ENCODE measurements around the gene MAP1LC3C. TPM values are rescaled to one million over a fixed set of nuclear protein-coding genes. Genes with fewer than 3 reads are reported as not detected.
A peak's percentile ranks its signal among the peaks of the same experiment; 100 is the strongest.
"Not testable (repeated sequence)": the region's sequence is repeated elsewhere in the genome, so short reads cannot be mapped to it uniquely, and the experiment has no call there.

Gene MAP1LC3C
- total RNA-seq, 1 donor from 2014 or later = not detected

DNA sequence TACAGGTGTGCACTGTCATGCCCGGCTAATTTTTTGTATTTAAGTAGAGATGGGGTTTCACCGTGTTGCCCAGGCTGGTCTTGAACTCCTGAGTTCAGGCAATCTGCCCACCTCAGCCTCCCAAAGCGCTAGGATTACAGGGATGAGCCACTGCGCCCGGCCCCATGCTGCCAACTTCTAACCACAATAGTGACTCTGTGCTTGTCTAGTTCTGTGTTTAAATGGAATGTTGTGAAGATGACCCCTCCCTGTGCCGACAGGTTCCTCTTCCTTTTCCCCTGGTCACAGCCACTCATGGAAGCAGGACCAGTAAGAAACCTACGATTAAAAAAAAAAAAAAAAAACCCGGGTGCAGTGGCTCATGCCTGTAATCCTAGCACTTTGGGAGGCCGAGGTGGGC, 4.7 kb downstream of the MAP1LC3C start:
- H3K4me3 ChIP-seq = no peak overlapping the region

GRCh38 chr1:241992734-241993133, 6.2 kb downstream of the MAP1LC3C start:
- Histone ChIP-seq H4K20me1 (ENCODE audit: low read depth) (no peaks in the 10 kb centered on the region), H3K9ac (no peak overlapping the region), H3K36me3 (no peaks in the 10 kb centered on the region), H3F3A (ENCODE audit: low read depth) (no peaks in the 10 kb centered on the region), H3K4me3 (no peak overlapping the region), H3K4me2 (no peak overlapping the region), H3K9me3 (ENCODE audit: low read depth) (no peaks in the 10 kb centered on the region), H3K27ac (no peak overlapping the region), H3K4me1 (no peaks in the 10 kb centered on the region), H2AFZ (replicated peaks) (no peak overlapping the region), H3K79me2 (ENCODE audit: low read depth) (no peaks in the 10 kb centered on the region), H3K27me3 (peaks cover 4% of the 10 kb centered on the region)
- Mint-ChIP-seq H3K27ac (peak overlapping the region; percentile 81), H3K9me3 (no peaks in the 10 kb centered on the region), H3K36me3 (peaks cover 5% of the 10 kb centered on the region), H3K4me3 (no peak overlapping the region), H3K4me1 (peaks cover 48% of the 10 kb centered on the region), H3K27me3 (ENCODE audit: insufficient read depth, low read depth) (peaks cover 13% of the 10 kb centered on the region)
- no peak for TF ChIP-seq CTCF (IDR thresholded peaks at IDR 0.05)
- TF ChIP-seq EZH2 (IDR thresholded peaks at IDR 0.05) = no peak
- no peak for TF ChIP-seq EZH2phosphoT487 (IDR thresholded peaks at IDR 0.05)
- DNase-seq (ENCODE audit: low spot score) = no peak

More for the DNA sequence above, 4.7 kb downstream of the MAP1LC3C start:
- Histone ChIP-seq H3K27me3 (peaks cover 5% of the 10 kb centered on the region), H4K20me1 (ENCODE audit: low read depth) (no peaks in the 10 kb centered on the region), H3K4me1 (peaks cover 8% of the 10 kb centered on the region), H2AFZ (replicated peaks) (no peak overlapping the region), H3F3A (ENCODE audit: low read depth) (peaks cover 5% of the 10 kb centered on the region), H3K9me3 (ENCODE audit: low read depth) (no peaks in the 10 kb centered on the region), H3K27ac (no peak overlapping the region), H3K9ac (no peak overlapping the region), H3K79me2 (ENCODE audit: low read depth) (no peaks in the 10 kb centered on the region), H3K4me2 (no peak overlapping the region), H3K36me3 (no peaks in the 10 kb centered on the region)
- H3K4me3 Mint-ChIP-seq = no peak overlapping the region
- peaks cover 14% of the 10 kb centered on the region for H3K27me3 Mint-ChIP-seq (ENCODE audit: insufficient read depth, low read depth)
- H3K4me1 Mint-ChIP-seq = peaks cover 47% of the 10 kb centered on the region
- H3K36me3 Mint-ChIP-seq = peaks cover 5% of the 10 kb centered on the region
- DNase-seq (ENCODE audit: low spot score) = no peak
- no peak overlapping the region for H3K27ac Mint-ChIP-seq
- no peak for TF ChIP-seq EZH2phosphoT487 (IDR thresholded peaks at IDR 0.05)
- no peak for TF ChIP-seq CTCF (IDR thresholded peaks at IDR 0.05)
- no peak for TF ChIP-seq EZH2 (IDR thresholded peaks at IDR 0.05)
- no peaks in the 10 kb centered on the region for H3K9me3 Mint-ChIP-seq

DNA sequence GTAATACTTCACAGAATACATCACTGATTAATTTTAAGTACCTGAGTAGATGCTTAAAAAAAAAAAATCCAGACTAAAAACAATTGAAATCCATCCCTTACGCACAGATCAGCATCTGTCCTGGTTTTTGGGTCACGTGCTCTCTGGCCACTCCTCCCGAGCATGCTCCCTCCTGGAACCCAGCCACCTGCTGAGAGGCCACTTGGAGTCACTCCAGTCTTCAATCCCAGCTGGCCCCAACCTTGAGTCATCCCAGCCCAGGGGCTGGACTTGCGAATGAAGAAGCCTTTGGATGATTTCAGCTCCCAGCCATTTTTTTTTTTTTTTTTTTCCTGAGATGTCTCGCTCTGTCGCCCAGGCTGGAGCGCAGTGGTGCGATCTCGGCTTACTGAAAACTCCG, 8.9 kb downstream of the MAP1LC3C start:
- no peak overlapping the region for H2AFZ ChIP-seq (replicated peaks)
- no peak overlapping the region for H3K4me3 Mint-ChIP-seq
- H3K36me3 Mint-ChIP-seq = peaks cover 2% of the 10 kb centered on the region
- no peak overlapping the region for H3K4me2 ChIP-seq
- H3K4me1 ChIP-seq = no peaks in the 10 kb centered on the region
- TF ChIP-seq EZH2phosphoT487 (IDR thresholded peaks at IDR 0.05) = no peak
- no peak for TF ChIP-seq EZH2 (IDR thresholded peaks at IDR 0.05)
- no peak for TF ChIP-seq CTCF (IDR thresholded peaks at IDR 0.05)
- H3K9me3 Mint-ChIP-seq = no peaks in the 10 kb centered on the region
- no peak overlapping the region for H3K27ac ChIP-seq
- H3K4me1 Mint-ChIP-seq = peaks cover 50% of the 10 kb centered on the region
- H3F3A ChIP-seq (ENCODE audit: low read depth) = no peaks in the 10 kb centered on the region
- H3K4me3 ChIP-seq = no peak overlapping the region
- no peaks in the 10 kb centered on the region for H3K36me3 ChIP-seq
- no peak for DNase-seq (ENCODE audit: low spot score)
- H3K9me3 ChIP-seq (ENCODE audit: low read depth) = no peaks in the 10 kb centered on the region
- peak overlapping the region; percentile 85 for H3K27ac Mint-ChIP-seq
- no peaks in the 10 kb centered on the region for H4K20me1 ChIP-seq (ENCODE audit: low read depth)
- H3K27me3 ChIP-seq = no peaks in the 10 kb centered on the region
- no peak overlapping the region for H3K9ac ChIP-seq
- H3K27me3 Mint-ChIP-seq (ENCODE audit: insufficient read depth, low read depth) = peaks cover 14% of the 10 kb centered on the region
- H3K79me2 ChIP-seq (ENCODE audit: low read depth) = no peaks in the 10 kb centered on the region

DNA sequence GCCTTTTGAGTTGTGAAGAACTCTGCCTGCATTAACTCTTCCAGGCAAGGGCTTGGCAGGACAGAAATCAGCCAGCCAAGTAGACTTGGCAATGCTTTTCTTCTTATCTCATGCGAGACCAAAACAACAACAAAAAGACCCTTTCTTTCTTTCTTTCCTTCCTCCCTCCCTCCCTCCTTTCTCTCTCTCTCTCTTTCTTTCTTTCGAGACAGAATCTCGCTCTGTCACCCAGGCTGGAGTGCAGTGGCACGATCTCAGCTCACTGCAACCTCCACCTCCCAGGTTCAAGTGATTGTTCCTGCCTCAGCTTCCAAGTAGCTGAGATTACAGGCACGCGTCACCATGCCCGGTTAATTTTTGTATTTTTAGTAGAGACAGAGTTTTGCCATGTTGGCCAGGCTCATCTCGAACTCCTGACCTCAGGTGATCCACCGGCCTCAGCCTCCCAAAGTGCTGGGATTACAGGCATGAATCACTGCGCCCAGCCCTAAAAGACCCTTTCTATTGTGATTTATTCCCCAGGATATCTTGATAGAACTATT, 10.4 kb downstream of the MAP1LC3C start:
- H3K27ac ChIP-seq; H3F3A ChIP-seq (ENCODE audit: low read depth); H2AFZ ChIP-seq (replicated peaks); H4K20me1 ChIP-seq (ENCODE audit: low read depth); H3K36me3 Mint-ChIP-seq; H3K9me3 Mint-ChIP-seq; H3K27me3 ChIP-seq; H3K4me3 Mint-ChIP-seq; H3K9me3 ChIP-seq (ENCODE audit: low read depth); H3K36me3 ChIP-seq; H3K4me2 ChIP-seq; H3K4me1 ChIP-seq; H3K79me2 ChIP-seq (ENCODE audit: low read depth); DNase-seq (ENCODE audit: low spot score); H3K9ac ChIP-seq; H3K4me3 ChIP-seq: not testable (repeated sequence)
- Mint-ChIP-seq H3K27me3 (ENCODE audit: insufficient read depth, low read depth) (peaks cover 14% of the 10 kb centered on the region), H3K4me1 (peaks cover 44% of the 10 kb centered on the region), H3K27ac (peak overlapping the region; percentile 90)
